Gastrocnemius medialis (tissue), 4 donors: ENCODE results near the gene GNAI2. TPM values are rescaled to one million over a fixed set of nuclear protein-coding genes. Genes with fewer than 3 reads are reported as not detected.
A peak's percentile ranks its signal among the peaks of the same experiment; 100 is the strongest.

Source experiments
- ATAC-seq, 2 donors: fragments of 150-250 bp; one replicate each; pipeline ENCODE4 v1.9.1; 2016
- DNase-seq, 2 donors: peaks; one replicate each; pipeline ENCODE4 v3.0.0-alpha.2; 2019
- H3K27ac ChIP-seq, 4 donors: fragments of 200-600 bp; sonication (generic); 1 replicate in 1 of 4; 2 replicates in 3 of 4; pipeline ENCODE4 v1.5.1; 2016 to 2018; ENCODE audit warnings: mild to moderate bottlenecking in 2 of 4, moderate library complexity in 1 of 4
- H3K27me3 ChIP-seq, 3 donors: fragments of 200-600 bp; sonication (generic) in 2 of 3; 1 replicate in 1 of 3; 2 replicates in 2 of 3; pipeline versions ENCODE4 v1.5.1 to v1.6.0; 2016 to 2019; ENCODE audit warnings: mild to moderate bottlenecking in 1 of 3, moderate library complexity in 1 of 3
- H3K36me3 ChIP-seq, 2 donors: fragments of 200-600 bp; sonication (generic) in 1 of 2; one replicate each; pipeline ENCODE4 v1.5.1; 2017 to 2018
- H3K4me1 ChIP-seq, 2 donors: fragments of 200-600 bp; sonication (generic) in 1 of 2; one replicate each; pipeline ENCODE4 v1.5.1; 2016 to 2017; ENCODE audit warnings: mild to moderate bottlenecking in 2 of 2
- H3K4me3 ChIP-seq, 4 donors: fragments of 200-600 bp; sonication (generic) in 3 of 4; 1 replicate in 1 of 4; 2 replicates in 3 of 4; pipeline ENCODE4 v1.5.1; 2016 to 2019; ENCODE audit warnings: mild to moderate bottlenecking in 2 of 4
- H3K9me3 ChIP-seq, 3 donors: fragments of 200-600 bp; sonication (generic) in 2 of 3; 1 replicate in 1 of 3; 2 replicates in 2 of 3; pipeline ENCODE4 v1.5.1; 2016 to 2019
- CTCF ChIP-seq, 5 experiments: fragments of 450-650 bp in 3 of 5; fragments of 200-600 bp in 2 of 5; sonication (generic) in 2 of 5; IDR thresholded peaks in 4 of 5; conservative IDR thresholded peaks in 1 of 5; 1 replicate in 4 of 5; 2 replicates in 1 of 5; pipeline ENCODE4 v1.5.1; 2016 to 2019; ENCODE audit warnings: antibody characterized with exemption in 5 of 5, mild to moderate bottlenecking in 3 of 5, moderate library complexity in 3 of 5
- POLR2A ChIP-seq, 2 donors: fragments of 450-650 bp; IDR thresholded peaks; one replicate each; pipeline ENCODE4 v1.6.1; 2017; ENCODE audit warnings: antibody characterized with exemption in 2 of 2, mild to moderate bottlenecking in 2 of 2, moderate library complexity in 2 of 2
- in situ Hi-C, 4 donors: fragments of 200-750 bp; cut with MboI; loops; one replicate each; pipeline versions ENCODE4 v1.15.0 to v1.8.0; 2017; ENCODE audit warnings: low sequenced_read_pairs in 4 of 4
- intact Hi-C: fragments of 100-400 bp; cut with DNase I; formaldehyde crosslinking; loops from one replicate; pipeline ENCODE4 v1.15.1; 2023; ENCODE audit warnings: low total_unique reads
- total RNA-seq, 4 donors: library from RNA; depleted of rRNA; stranded (reverse); fragments of >200 nt; gene quantifications; one replicate each; pipeline versions ENCODE4 v1.1.0 to v1.2.3, GENCODE V29; 2016

The GNAI2 gene
- total RNA-seq, 4 donors from 2014 or later = 26.7 to 67.8 (median 39.8) TPM

DNA sequence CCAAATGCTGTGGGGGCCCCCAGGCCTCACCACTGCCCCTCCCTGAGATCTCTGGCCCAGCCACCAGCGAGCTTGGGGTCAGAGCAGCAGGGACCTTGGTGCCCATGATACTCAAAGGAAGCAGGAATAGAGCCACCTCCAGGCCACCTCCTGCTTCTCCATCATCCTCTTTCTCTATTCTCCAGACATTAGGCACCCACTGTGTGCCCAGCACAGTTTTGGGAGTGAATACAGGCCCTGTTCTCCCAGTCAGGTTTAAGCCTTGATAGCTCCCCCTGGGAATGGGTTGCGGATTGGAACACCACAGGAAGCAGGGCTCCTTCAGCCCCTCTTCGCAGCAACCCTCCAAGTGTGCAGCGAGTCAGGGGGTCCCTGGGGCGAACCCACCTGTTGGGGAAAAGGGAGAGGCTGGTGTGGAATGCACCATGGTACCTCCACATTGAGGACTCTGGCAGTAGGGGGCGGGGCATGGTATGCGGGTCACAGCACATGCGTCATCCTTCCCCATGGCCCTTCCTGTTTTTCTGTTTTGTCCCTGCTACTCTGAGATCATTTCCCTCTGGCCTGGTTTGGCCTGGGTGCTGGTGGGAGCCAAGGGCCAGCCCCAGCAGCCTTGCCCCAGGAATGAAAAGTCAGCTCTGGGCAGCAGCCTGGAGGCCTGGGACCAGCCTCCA is 18.7 kb downstream of the GNAI2 start:
- Histone ChIP-seq H3K27ac (peak overlapping the region; percentile 78 to 96 (median 87)), H3K4me3 (no peak overlapping the region), H3K36me3 (peaks cover 0 to 39% of the 10 kb centered on the region in 2 donors), H3K4me1 (peaks cover 28 to 55% of the 10 kb centered on the region in 2 donors), H3K27me3 (no peaks in the 10 kb centered on the region), H3K9me3 (no peaks in the 10 kb centered on the region)
- DNase-seq (peak; percentile 41 to 57), ATAC-seq (peak; percentile 45 to 59)
- TF ChIP-seq POLR2A (IDR thresholded peaks at IDR 0.05) (peak; percentile 35 to 65), CTCF (IDR thresholded peaks at IDR 0.05 in 4 of 5, conservative IDR thresholded peaks at IDR 0.05 in 1 of 5) (no peak)
- in situ Hi-C loops (no loop called here), intact Hi-C loops (no loop called here)

- in situ Hi-C loops (no loop called here), intact Hi-C loops (no loop called here)
- H3K4me3 ChIP-seq = no peak overlapping the region
- TF ChIP-seq POLR2A (IDR thresholded peaks at IDR 0.05) (no peak), CTCF (IDR thresholded peaks at IDR 0.05 in 4 of 5, conservative IDR thresholded peaks at IDR 0.05 in 1 of 5) (no peak)
- H3K9me3 ChIP-seq = no peaks in the 10 kb centered on the region
- DNase-seq (no peak), ATAC-seq (no peak)
- H3K27me3 ChIP-seq = no peaks in the 10 kb centered on the region
- peak overlapping the region; percentile 78 to 96 (median 87) for H3K27ac ChIP-seq
- H3K36me3 ChIP-seq = peaks cover 0 to 39% of the 10 kb centered on the region in 2 donors
- peaks cover 24 to 52% of the 10 kb centered on the region in 2 donors for H3K4me1 ChIP-seq
Measured at GRCh38 chr3:50255251-50255615, 19.2 kb downstream of the GNAI2 start.

- H3K27ac ChIP-seq = peak overlapping the region in 3 of 4 donors; percentile 96 to 98 (median 98)
- H3K36me3 ChIP-seq = peaks cover 0 to 39% of the 10 kb centered on the region in 2 donors
- no peaks in the 10 kb centered on the region for H3K27me3 ChIP-seq
- ATAC-seq (no peak), DNase-seq (no peak)
- in situ Hi-C loops = no loop called here
- H3K4me3 ChIP-seq = no peak overlapping the region
- no peaks in the 10 kb centered on the region for H3K9me3 ChIP-seq
- TF ChIP-seq POLR2A (IDR thresholded peaks at IDR 0.05) (no peak), CTCF (IDR thresholded peaks at IDR 0.05 in 4 of 5, conservative IDR thresholded peaks at IDR 0.05 in 1 of 5) (peak in 4 of 5 experiments; percentile 27 to 55 (median 39))
- intact Hi-C loops = no loop called here
- peaks cover 30 to 49% of the 10 kb centered on the region in 2 donors for H3K4me1 ChIP-seq
Measured at GRCh38 chr3:50256978-50257890, 21.2 kb downstream of the GNAI2 start.

GRCh38 chr3:50258029-50258680 is 22.2 kb downstream of the GNAI2 start:
- DNase-seq (no peak), ATAC-seq (no peak)
- peaks cover 0 to 31% of the 10 kb centered on the region in 2 donors for H3K36me3 ChIP-seq
- peak overlapping the region; percentile 96 to 99 (median 98) for H3K27ac ChIP-seq
- peaks cover 30 to 49% of the 10 kb centered on the region in 2 donors for H3K4me1 ChIP-seq
- in situ Hi-C loops (no loop called here), intact Hi-C loops (no loop called here)
- no peak overlapping the region for H3K4me3 ChIP-seq
- TF ChIP-seq POLR2A (IDR thresholded peaks at IDR 0.05) = no peak
- no peak for TF ChIP-seq CTCF (IDR thresholded peaks at IDR 0.05 in 4 of 5, conservative IDR thresholded peaks at IDR 0.05 in 1 of 5)
- no peaks in the 10 kb centered on the region for H3K9me3 ChIP-seq
- no peaks in the 10 kb centered on the region for H3K27me3 ChIP-seq
